NCI-H2227 (cell line): ENCODE measurements around the gene TRIM41.
"Not testable (repeated sequence)": the region's sequence is repeated elsewhere in the genome, so short reads cannot be mapped to it uniquely, and the experiment has no call there.

Experiments
- DNase-seq: peaks from one replicate; lab custom pipeline; 2025; ENCODE audit not compliant: unreplicated experiment; lab: John Stamatoyannopoulos, UW

Gene TRIM41

DNA sequence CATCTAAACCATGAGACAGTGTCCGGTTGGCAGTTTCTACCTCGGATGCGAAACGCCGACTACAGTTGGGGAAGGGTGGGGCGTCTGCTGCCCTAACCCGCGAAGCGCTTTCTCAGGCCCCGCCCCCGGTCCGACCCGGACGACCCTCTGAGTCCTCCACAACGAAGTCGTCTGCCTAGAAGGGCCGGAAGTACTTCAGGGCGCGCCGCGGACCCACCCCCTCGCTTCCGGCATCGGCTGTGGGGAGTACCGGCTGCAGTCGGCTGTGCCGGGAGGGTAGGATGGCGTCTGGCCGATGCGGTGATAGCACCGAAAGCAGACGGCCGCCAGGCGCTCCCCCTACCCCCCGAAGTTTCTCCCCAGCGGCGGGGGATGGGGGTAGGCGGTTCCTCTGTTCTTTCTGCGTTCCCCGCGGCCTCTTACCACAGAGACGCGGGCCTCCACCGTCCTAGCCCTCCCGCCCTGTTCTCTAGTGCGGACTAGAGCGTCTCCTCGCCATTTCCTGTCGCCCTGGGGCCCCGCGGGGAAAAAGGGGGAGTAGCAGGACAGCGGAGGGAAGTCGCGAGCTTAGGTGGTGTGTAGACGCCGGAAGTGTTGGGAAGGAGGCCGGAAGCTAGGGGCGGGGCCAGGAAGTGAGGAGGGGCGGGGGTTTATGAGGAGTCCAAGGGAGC, at the start of gene TRIM41:
TRIM41 (plus strand) TSS at position 224 of the 671 bp plus-strand sequence. CDS start 719 bp downstream, outside the sequence.
- no peak for DNase-seq

DNA sequence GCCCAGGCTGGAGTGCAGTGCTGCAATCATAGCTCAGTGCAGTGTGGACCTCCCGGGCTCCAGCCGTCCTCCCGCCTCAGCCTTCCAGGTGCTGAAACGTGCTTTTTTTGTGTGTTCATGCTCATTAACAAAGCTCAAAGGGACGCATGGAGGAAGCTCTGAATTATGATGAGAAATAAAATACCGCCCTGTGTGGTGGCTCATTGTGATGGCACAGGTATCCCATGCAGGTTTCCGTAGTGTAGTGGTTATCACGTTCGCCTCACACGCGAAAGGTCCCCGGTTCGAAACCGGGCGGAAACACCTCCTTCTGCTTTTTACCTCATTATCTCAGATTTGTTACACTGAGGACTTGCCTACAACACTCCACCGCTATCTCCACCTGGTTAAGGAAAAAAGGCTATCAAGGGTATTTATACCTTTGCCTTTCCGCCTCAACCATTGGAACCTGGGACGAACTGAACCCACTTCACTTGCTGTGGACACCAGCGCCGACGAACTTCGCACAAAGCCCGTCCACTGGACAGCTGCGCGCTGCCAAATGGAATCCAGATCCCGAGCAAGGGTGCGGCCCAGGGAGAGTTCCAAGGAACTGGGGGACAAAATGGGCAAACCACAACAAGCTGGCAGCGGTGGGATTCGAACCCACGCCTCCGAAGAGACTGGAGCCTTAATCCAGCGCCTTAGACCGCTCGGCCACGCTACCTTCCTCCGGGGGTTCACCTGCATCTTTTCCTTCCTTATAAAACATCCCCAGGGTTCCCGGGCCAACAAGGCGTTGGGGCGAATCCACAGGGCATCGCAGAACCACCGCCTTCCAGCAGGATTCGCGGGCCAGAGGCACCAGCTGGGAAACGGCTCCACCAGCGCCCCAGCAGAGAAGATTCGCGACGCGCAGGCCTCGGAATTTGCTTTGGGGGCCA, 49.4 kb upstream of the TRIM41 start:
- DNase-seq, result no peak

DNA sequence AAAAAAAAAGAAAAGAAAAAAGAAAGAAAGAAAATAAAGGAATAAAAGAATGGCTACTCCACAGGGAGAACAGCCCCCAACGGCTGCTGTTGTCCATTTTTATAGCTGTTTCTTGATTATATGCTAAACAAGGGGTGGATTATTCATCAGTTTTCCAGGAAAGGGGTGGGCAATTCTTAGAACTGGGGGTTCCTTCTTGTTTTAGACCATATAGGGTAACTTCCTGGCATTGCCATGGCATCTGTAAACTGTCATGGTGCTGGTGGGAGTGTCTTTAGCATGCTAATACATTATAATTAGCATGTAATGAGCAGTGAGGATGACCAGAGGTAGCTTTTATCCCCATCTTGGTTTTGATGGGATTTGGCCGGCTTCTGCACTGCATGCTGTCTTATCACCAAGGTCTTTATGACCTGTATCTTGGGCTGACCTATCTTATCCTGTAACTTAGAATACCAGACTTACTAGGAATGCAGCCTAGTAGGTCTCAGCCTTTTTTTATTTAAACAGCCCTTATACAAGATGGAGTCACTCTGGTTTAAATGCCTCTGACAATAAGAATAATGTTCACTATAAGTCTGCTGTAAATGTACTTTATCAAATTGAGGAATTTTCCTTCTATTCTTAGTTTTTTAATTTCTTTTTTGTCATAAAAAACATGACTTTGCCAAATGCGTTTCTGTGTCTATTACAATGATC, 46.7 kb upstream of the TRIM41 start:
- DNase-seq, result no peak

DNA sequence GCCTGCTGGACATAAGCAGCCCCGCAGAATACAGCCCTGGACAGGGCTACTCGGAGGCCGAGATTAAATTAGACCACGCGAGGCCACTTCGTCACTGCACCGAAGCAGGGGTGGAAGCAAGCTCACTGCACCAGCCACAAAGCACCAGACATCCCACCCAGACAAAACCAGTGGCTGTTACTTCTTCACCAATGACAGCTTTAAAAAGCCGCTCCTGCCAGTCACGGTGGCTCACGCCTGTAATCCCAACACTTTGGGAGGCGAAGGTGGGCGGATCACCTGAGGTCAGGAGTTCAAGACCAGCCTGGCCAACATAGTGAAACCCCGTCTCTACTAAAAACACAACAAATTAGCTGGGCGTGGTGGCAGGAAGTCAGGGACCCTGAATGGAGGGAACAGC, 45.5 kb upstream of the TRIM41 start:
- not testable (repeated sequence) for DNase-seq

DNA sequence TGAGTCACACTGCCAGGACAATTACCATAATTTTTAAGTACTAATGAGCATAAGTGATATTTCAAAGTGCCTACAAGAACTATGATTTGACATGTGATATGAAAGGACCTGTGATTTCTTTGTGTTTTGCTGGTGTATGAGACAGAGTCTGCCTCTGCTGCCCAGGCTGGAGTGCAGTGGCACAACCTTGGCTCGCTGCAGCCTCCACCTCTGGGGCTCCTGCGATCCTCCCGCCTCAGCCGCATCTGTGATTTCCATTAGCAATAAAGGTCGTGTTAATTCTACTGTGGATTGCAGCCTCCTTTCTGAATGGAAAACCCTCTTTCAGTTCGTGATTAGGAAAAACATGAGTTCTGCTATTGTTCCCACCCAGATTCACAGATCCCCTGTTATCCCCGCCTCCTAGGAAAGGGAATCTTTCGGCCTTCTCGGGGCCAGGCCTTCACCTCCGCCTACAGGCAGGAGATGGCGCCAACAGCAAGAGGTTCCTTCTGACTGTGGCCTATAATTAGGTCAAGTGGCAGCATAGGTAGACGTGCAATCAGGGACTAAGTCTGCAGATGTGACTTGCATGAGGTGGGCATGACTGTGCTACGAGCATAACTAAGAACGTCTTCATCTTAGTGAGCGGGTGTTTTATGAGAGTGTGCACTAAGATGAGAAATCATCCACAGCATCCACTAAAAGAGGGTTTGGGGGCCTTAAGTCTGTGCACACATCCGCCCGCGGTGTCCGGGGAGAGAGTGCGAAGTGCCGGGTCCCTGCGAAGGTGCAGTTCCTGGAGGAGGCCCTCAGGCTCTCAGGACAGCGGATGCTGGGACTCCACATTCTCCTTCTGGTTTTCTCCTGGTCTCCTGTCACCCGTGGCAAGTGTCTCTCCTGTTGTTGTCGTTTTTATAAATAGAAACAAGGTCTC, 41.2 kb upstream of the TRIM41 start:
- DNase-seq, result no peak

DNA sequence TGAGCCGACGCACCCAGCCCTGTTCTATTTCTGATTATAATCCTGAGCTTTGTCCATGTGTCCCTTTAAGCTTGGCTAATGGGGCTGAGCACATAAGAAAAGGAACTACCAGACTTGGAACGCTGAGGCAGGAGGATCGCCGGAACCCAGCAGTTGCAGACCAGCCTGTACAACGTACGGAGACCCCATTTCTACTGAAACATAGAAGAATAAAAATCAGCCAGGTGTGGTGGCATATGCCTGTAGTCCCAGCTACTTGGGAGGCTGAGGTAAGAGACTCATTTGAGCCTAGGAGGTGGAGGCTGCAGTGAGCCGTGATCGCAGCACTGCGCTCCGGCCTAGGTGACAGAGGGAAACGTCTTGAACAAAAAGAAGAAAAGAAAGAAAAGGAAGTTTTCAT, 40.4 kb upstream of the TRIM41 start:
- DNase-seq, result no peak

DNA sequence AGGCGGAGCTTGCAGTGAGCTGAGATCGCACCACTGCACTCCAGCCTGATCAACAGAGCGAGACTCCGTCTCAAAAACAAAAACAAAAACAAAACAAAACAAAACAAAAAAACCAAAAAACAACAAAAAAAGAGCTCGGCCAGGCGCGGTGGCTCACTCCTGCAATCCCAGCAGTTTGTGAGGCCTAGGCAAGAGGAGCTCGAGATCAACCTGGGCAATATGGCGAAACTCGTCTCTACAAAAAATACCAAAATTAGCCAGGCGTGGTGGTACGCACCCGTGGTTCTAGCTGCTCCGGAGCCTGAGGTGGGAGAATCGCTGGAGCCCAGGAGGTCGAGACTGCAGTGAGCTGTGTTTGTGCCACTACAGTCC, 38.2 kb upstream of the TRIM41 start:
- no peak for DNase-seq

DNA sequence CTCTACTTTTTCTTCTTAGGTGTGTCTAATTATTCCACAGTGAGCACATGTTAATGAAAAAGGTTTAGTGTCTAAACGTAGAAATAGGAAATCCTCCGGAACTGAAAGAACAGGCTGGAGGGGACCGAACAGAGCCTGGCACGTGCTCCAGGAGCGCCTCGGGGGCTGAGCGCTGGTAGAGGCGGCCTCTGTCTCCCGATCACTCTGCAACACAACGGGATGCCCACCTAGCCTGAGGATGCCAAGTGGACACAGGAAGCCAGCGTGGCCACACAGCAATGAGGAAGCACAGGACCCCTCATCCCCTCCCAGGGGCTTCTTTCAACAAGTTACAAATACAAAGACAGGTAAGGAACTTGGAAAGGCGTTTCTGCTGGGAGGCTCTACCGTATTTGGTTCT, 37.5 kb upstream of the TRIM41 start:
- DNase-seq, result no peak

DNA sequence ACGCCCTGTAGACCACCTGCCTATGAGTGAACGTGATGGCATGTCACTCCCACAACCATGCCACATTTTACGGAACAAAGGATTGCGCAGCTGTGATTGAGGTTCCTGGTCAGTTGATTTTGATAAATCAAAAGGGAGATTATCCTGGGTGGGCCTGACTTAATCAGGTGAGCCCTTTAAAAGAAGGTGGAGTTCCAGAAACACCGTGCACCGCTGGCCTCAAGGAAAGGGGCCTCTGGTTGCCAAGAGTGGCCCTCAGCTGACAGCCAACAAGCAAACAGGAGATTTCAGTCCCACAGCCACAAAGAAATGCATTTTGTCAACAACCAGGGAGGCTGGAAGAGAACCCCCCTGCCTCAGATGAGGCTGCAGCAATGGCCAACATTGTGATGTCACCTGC, 37.1 kb upstream of the TRIM41 start:
- DNase-seq, result no peak

DNA sequence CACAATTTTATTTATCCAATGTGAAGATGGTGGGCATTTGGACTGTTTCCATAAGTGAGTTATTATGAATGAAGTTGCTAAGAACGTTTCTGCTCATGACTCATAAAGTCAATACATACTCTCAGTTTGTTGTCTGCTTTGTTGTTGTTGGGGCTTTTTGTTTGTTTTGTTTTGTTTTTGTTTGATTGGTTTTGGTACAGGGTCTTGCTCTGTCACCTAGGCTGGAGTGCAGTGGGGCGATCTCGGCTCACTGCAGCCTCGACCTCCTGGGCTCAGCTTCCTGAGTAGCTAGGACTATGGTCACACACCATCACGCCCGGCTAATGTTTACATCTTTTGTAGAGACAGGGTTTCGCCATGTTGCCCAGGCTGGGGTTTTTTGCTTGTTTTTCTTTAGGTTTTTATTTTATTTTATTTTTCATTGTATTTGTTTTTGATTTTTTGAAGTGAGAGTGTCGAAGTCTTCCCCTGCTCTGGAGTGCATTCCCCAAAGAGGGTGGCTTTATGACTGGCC, 36.0 kb upstream of the TRIM41 start:
- no peak for DNase-seq

DNA sequence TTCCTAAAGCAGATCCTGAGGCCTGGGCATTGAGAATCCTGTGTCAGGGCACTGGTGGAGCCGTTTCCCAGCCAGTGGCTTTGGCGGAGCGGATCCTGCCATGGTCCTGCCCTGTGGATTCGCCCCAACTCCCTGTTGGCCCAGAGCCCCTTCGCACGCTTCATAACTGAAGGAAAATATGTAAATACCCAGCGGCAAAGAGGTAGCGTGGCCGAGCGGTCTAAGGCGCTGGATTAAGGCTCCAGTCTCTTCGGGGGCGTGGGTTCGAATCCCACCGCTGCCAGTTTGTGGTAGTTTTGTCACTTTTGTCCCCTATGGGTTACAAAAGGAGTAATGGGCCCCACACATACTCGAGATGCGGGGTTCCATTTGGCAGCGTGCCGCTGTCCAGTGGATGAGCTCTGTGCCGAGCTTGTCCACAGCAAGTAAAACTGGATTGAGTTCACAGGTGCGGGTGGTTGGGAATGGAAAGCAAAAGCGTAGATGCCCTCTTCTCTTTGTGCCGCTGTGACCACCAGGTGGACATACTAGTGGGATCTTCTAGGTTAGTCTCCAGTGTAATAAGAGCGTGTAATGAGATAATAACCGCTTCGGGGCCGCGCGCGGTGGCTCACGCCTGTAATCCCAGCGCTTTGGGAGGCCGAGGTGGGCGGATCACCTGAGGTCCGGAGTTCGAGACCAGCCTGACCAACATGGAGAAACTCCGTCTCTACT, 35.4 kb upstream of the TRIM41 start:
- no peak for DNase-seq

DNA sequence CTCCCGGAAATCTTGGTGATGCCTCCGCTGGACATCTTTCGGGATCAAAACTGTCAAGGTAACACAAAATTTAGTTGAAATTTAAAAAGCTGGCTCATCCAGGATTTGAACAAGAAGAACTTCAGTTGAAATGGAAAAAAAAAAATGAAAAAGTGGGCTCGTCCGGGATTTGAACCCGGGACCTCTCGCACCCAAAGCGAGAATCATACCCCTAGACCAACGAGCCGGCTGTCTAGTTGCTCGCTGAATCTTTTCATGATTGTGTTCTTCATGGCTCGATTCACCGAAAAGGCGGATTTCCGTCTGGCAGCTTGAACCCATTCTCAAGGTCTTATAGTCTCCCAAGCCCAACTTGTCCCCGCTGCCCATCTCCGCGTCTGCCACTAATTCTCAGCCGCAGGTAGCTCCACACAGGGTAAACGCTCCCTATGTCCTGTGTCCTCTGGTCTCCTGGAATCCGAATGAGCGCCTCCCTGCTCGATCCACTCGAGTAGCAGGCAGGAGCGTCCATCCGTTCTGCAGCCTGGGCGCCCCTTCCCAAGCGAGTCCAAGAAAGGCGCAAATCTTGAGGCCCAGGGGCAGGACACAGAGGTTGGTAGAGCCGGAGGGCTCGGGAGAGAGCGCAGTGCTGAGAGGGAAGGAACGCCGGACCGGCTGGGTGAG, 34.2 kb upstream of the TRIM41 start:
- no peak for DNase-seq

DNA sequence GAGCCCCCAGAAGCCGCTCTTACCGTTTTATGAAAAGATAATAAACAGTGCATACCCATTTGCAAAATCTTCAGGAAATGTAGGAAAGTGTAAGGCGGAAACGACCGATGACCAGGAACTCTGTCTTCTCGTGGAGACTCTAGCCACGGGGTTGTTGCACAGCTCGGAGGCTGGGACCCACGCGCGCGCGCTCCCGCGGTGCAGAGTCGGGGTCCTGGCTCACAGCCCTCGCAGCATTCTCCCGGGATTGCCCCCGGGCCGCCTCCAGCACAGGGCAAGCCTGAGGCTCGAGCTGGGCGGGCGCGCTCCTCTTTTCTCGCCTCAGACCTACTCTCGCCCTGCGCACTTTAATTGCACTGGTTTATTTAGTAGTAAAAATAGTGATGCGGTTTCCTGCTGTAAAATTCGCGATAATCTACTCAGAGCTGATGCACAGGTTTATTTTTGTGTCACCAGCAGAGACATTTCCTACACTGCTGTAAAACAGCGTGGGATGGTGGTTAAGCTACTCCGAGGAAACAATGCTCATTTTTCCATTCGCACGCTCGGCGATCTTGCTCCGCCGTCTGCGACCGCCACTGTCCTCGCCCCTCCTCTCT, 33.6 kb upstream of the TRIM41 start:
- DNase-seq, result no peak

DNA sequence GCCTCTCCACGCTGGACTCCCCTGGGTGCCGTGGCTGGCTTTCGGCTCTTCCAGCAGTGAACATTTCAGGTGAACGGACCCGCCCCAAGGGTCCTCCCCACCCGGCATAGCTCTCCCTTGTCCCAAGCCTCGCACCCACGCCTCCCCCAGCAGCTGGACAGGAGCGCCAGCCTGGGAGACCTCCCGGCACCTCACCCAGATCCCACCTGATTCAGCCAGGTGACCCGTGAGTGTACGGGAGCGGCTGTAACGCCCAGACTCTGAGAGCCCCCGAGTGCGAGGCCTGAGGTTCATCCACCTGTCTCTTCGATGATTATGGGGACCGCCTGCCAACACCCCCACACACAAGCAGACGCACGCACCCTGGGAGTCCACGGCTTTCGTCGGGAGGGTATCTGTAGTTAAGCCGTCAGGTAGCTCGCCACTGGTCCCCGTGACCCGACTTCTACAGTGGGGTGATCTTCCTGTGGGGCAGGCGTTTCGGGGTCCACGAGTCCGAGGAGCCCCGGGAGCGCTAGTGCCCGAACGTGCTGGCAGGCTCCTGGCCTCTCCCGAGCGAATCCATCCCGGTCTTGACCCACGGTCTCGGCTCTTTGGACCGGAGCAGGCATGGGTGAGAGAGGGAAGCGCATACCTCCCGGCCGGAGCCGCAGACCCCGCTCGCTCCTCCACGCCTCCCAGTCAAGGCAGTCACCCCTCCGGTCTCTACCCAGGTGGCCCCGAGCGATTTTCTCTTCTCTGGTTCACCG, 32.9 kb upstream of the TRIM41 start:
- DNase-seq, result no peak

DNA sequence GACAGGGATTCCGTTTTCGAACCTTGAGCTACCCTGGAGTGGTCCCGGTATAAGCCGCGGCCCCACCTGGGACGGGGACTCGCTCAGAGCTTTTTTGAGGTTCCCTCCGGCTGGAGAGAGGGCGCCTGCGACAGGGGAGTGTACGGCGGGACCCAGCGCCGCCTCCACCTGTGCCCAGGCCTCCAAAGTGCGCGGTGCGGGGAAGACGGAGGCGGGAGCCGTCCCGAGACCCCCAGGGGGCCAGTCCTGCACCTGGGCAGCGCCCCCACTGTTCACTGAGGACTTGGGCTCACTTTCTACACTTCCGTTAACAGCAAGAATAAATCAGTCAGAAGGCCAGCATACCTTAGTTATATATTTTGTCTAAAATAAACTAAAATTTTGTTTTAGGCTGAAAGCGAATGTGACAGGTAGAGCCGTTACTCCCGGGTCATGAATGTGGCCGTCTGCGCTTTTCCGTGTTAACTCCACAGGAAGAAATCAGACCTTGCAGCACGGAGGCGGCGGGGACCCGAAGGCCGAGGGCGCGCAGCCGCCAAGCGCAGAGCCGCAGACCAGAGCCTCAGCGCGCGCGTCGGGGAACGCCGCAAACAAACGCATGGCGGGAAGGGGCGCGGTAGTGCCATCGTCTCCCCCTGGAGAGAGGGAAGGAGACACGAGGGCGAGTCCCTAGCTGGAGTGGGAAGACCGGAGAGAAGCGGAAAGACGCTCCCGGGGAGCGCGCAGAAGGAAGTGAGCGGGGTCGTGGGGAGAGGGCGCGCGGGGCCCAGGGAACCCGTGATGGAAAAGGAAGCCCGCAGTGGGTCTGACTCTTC, 32.2 kb upstream of the TRIM41 start:
- no peak for DNase-seq

DNA sequence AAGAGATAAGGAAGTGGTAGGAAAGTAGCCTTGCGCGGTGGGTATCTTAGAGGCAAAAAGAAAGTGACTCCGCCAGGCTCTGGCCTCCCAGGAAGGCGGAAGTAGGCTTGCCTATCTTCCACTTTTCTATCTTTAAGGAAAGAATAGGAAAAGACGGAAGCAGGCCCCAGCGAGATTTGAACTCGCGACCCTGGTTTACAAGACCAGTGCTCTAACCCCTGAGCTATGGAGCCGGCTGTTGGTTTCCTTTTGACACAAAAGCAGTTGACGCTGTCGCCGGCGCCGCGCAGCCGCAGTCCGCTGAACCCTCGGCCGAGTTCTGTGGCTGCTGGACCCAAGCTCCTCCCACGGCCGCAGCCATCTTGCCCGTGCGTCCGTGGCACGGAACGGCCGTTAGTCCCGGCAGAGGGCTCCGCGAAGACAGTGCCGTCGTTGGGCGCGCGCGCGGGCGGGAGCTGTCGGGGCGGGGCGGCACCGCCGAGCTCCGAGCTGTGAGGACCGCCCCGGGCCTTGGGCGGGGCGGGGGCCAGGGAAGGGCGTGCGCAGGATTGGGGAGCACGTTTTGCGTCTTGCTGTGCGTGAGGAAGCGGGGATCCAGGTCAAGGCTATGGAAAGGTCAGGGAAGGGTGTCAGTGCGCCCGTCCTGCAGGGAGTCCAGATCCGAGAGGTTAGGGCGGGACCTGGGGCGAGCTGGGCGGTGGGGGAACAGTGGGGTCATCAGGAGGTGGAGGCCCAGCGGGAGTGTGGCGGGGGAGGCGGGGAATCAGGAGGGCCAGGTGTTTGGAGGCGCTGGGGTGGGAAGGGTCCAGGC, 31.4 kb upstream of the TRIM41 start:
- no peak for DNase-seq
